ENCODE data around the gene STK16. TPM values are rescaled to one million over a fixed set of nuclear protein-coding genes. Genes with fewer than 3 reads are reported as not detected.

The STK16 gene
- total and polyA plus RNA-seq, 2 of the 13 experiments (the other 11 are each of a cell fraction or from before 2014, with no cell fraction given): 28.0 to 50.9 TPM

DNA sequence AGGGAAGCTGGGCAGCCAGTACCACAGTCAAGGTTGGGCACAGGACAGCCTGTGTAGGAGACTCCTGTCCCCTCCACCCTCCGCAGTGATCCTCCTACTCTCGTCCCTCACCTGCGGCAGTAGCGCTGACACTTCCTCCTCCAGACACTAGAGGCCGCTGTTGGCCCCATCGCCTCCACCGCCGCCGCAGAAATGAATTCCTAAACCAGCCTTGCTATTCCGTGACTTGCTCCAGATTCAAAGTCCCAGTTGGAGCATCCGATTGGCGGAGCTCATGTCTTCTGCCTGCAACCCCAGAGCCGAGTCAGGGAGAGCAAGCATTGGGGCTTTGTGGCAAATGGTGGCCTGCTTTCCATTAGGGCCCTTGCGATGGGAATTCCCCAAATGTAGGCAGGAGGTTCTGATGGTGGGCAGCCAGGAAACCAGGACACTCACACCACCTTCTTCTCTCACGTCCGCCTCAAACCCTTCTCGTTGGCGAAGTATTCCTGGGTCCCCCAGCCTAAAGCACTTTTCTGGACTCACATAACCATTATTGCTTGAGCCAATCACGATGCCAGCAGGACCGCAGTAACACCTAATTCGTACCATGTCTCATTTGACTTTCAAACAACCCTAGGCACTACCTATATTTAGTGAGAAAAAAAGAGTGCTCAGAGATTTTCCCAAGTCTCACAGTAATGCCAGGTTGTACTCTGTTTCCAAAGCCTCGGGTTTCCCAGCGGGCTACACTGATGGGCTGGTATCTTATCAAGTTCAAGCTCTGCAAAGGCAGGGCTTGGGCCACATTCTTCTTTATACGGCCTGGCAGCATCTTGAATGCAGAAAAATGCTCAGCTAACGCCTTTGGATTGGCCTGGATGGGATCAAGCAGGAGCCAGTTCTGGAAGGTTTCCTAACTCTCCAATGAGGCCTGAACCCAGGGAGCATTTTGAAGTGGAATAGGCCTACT is 32.7 kb downstream of the STK16 start (continued):
- no peak for TF ChIP-seq ZNF382 (CRISPR knock-in tag; IDR thresholded peaks at IDR 0.05; ENCODE audit: borderline replicate concordance)
- no peak for TF ChIP-seq ZMAT3 (CRISPR knock-in tag; conservative IDR thresholded peaks at IDR 0.05)
- TF ChIP-seq PLRG1 (conservative IDR thresholded peaks at IDR 0.05): no peak
- no peak for TF ChIP-seq GATA4 (IDR thresholded peaks at IDR 0.05; ENCODE audit: borderline replicate concordance, low read depth)
- TF ChIP-seq ZNF292 (CRISPR knock-in tag; IDR thresholded peaks at IDR 0.05; ENCODE audit: borderline replicate concordance, low read depth): no peak
- TF ChIP-seq NFAT5 (CRISPR knock-in tag; IDR thresholded peaks at IDR 0.05): no peak; the same call in 1 of the 2 replicates
- TF ChIP-seq, protein P1, sequence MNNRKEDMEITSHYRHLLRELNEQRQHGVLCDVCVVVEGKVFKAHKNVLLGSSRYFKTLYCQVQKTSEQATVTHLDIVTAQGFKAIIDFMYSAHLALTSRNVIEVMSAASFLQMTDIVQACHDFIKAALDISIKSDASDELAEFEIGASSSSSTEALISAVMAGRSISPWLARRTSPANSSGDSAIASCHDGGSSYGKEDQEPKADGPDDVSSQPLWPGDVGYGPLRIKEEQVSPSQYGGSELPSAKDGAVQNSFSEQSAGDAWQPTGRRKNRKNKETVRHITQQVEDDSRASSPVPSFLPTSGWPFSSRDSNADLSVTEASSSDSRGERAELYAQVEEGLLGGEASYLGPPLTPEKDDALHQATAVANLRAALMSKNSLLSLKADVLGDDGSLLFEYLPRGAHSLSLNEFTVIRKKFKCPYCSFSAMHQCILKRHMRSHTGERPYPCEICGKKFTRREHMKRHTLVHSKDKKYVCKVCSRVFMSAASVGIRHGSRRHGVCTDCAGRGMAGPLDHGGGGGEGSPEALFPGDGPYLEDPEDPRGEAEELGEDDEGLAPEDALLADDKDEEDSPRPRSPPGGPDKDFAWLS (CRISPR knock-in tag; IDR thresholded peaks at IDR 0.05; ENCODE audit: borderline replicate concordance): no peak
- TF ChIP-seq RNF2 (conservative IDR thresholded peaks at IDR 0.05; ENCODE audit: low read depth): 0 out of 2 replicates have a peak, but pooled peaks have one; percentile 49
- no peak for TF ChIP-seq ZBTB34 (CRISPR knock-in tag; IDR thresholded peaks at IDR 0.05)
- 0 out of 2 replicates have a peak, but pooled peaks have one; percentile 44 for TF ChIP-seq ZNF768 (CRISPR knock-in tag; IDR thresholded peaks at IDR 0.05)
- TF ChIP-seq ZNF335 (CRISPR knock-in tag; IDR thresholded peaks at IDR 0.05): no peak
- TF ChIP-seq KDM5A (IDR thresholded peaks at IDR 0.05; ENCODE audit: borderline replicate concordance, low read length): no peak
- TF ChIP-seq NONO (IDR thresholded peaks at IDR 0.05): no peak
- 0 out of 2 replicates have a peak, but pooled peaks have one; percentile 21 for TF ChIP-seq NONO (CRISPR knock-in tag; conservative IDR thresholded peaks at IDR 0.05)
